ENCODE data around the gene ERN1. TPM values are rescaled to one million over a fixed set of nuclear protein-coding genes. Genes with fewer than 3 reads are reported as not detected.

The ERN1 gene
- total RNA-seq, 1 experiment from 2014 or later: 6.5 TPM

- TF ChIP-seq HMGXB4 (CRISPR knock-in tag; IDR thresholded peaks at IDR 0.05) (no peak), ZSCAN18 (CRISPR knock-in tag; IDR thresholded peaks at IDR 0.05) (no peak), ZMAT4 (CRISPR knock-in tag; IDR thresholded peaks at IDR 0.05) (no peak), GTF2I (CRISPR knock-in tag; conservative IDR thresholded peaks at IDR 0.05) (no peak)
Observed at GRCh38 chr17:64177311-64178010, 47.5 kb upstream of the ERN1 start (continued).

GRCh38 chr17:64176556-64176955 is 46.6 kb upstream of the ERN1 start:
- TF ChIP-seq ZBTB21 (CRISPR knock-in tag; IDR thresholded peaks at IDR 0.05; ENCODE audit: borderline replicate concordance) (no peak), CDX4 (CRISPR knock-in tag; IDR thresholded peaks at IDR 0.05; ENCODE audit: borderline replicate concordance) (no peak), ESRRA (CRISPR knock-in tag; IDR thresholded peaks at IDR 0.05; ENCODE audit: borderline replicate concordance) (no peak), USF2 (CRISPR knock-in tag; IDR thresholded peaks at IDR 0.05) (no peak), CBFB (CRISPR knock-in tag; IDR thresholded peaks at IDR 0.05; ENCODE audit: low read depth) (no peak), TCF7 (CRISPR knock-in tag; IDR thresholded peaks at IDR 0.05; ENCODE audit: low read depth) (no peak), E2F1 (CRISPR knock-in tag; IDR thresholded peaks at IDR 0.05) (no peak)
- ChIA-PET CTCF (no interaction called here), POLR2A (no interaction called here)
- DNase-seq (ENCODE audit: low spot score) (no peak), ATAC-seq (no peak)
- Mint-ChIP-seq H3K36me3 (peaks cover 15% of the 10 kb centered on the region), H3K27ac (no peak overlapping the region), H3K9me3 (peaks cover 13% of the 10 kb centered on the region), H3K4me3 (no peak overlapping the region), H3K27me3 (ENCODE audit: low read depth) (no peaks in the 10 kb centered on the region), H3K4me1 (no peaks in the 10 kb centered on the region)

- ChIA-PET POLR2A (no interaction called here), CTCF (no interaction called here)
- DNase-seq (ENCODE audit: low spot score) (no peak), ATAC-seq (no peak)
- Mint-ChIP-seq H3K4me3 (no peak overlapping the region), H3K4me1 (no peaks in the 10 kb centered on the region), H3K27me3 (ENCODE audit: low read depth) (no peaks in the 10 kb centered on the region), H3K9me3 (peaks cover 12% of the 10 kb centered on the region), H3K27ac (no peak overlapping the region; the same call in 1 of the 2 replicates), H3K36me3 (peaks cover 13% of the 10 kb centered on the region)
- TF ChIP-seq ELF4 (CRISPR knock-in tag; IDR thresholded peaks at IDR 0.05; ENCODE audit: low read depth) (no peak), JUN (CRISPR knock-in tag; IDR thresholded peaks at IDR 0.05) (no peak), ZNF121 (CRISPR knock-in tag; IDR thresholded peaks at IDR 0.05) (no peak), KAT7 (CRISPR knock-in tag; IDR thresholded peaks at IDR 0.05; ENCODE audit: borderline replicate concordance) (no peak), E2F1 (CRISPR knock-in tag; IDR thresholded peaks at IDR 0.05) (no peak), MXD4 (CRISPR knock-in tag; IDR thresholded peaks at IDR 0.05; ENCODE audit: borderline replicate concordance) (no peak), HMGA2 (CRISPR knock-in tag; IDR thresholded peaks at IDR 0.05) (no peak), NFYB (CRISPR knock-in tag; conservative IDR thresholded peaks at IDR 0.05; ENCODE audit: low read depth) (no peak), GRHL2 (CRISPR knock-in tag; IDR thresholded peaks at IDR 0.05; ENCODE audit: insufficient replicate concordance, severe bottlenecking) (no peak), SMAD4 (CRISPR knock-in tag; IDR thresholded peaks at IDR 0.05) (no peak), FOXJ3 (CRISPR knock-in tag; IDR thresholded peaks at IDR 0.05; ENCODE audit: borderline replicate concordance) (no peak), ZNF425 (CRISPR knock-in tag; conservative IDR thresholded peaks at IDR 0.05) (no peak)
Observed at GRCh38 chr17:64174686-64175456, 44.9 kb upstream of the ERN1 start.

All from WTC11 (cell line).